Effector memory CD8-positive, alpha-beta T cell (primary cell): ENCODE data around the gene CNOT4.
"Not testable (repeated sequence)": the region's sequence is repeated elsewhere in the genome, so short reads cannot be mapped to it uniquely, and the experiment has no call there.

Experiments used
- ATAC-seq: fragments of 150-1000 bp; cut with Tn5 transposase; replicated peaks from 2 replicates; pipeline ENCODE4 v1.10.0; 2021; ENCODE audit warnings: mild to moderate bottlenecking, moderate library complexity
- DNase-seq, 3 experiments: peaks; one replicate each; pipeline ENCODE4 v3.0.0; 2021
- H3K27ac Mint-ChIP-seq, 2 donors: one replicate each; pipeline ENCODE4 v1.8.0; 2022; ENCODE audit warnings: mild to moderate bottlenecking in 2 of 2, mixed read lengths in 2 of 2, moderate library complexity in 2 of 2
- H3K27me3 Mint-ChIP-seq, 2 donors: one replicate each; pipeline ENCODE4 v1.8.0; 2022; ENCODE audit warnings: mixed read lengths in 2 of 2
- H3K36me3 Mint-ChIP-seq: one replicate; pipeline ENCODE4 v1.8.0; 2022; ENCODE audit warnings: mild to moderate bottlenecking, moderate library complexity, mixed read lengths; ENCODE audit not compliant: insufficient read depth
- H3K4me1 Mint-ChIP-seq, 2 donors: one replicate each; pipeline ENCODE4 v1.8.0; 2022; ENCODE audit warnings: low read depth in 2 of 2, mixed read lengths in 2 of 2
- H3K4me3 Mint-ChIP-seq, 2 donors: one replicate each; pipeline ENCODE4 v1.8.0; 2022; ENCODE audit warnings: mild to moderate bottlenecking in 2 of 2, mixed read lengths in 2 of 2, moderate library complexity in 2 of 2
- H3K9me3 Mint-ChIP-seq, 2 donors: one replicate each; pipeline ENCODE4 v1.8.0; 2022; ENCODE audit warnings: mixed read lengths in 2 of 2

Gene CNOT4

GRCh38 chr7:135330088-135330487 is 179.8 kb downstream of the CNOT4 start:
- Mint-ChIP-seq H3K27ac (no peak overlapping the region), H3K4me3 (no peak overlapping the region), H3K36me3 (peaks cover 4% of the 10 kb centered on the region), H3K4me1 (no peaks in the 10 kb centered on the region), H3K27me3 (peaks cover 0 to 19% of the 10 kb centered on the region in 2 donors), H3K9me3 (no peaks in the 10 kb centered on the region)
- ATAC-seq: no peak
- DNase-seq: no peak

DNA sequence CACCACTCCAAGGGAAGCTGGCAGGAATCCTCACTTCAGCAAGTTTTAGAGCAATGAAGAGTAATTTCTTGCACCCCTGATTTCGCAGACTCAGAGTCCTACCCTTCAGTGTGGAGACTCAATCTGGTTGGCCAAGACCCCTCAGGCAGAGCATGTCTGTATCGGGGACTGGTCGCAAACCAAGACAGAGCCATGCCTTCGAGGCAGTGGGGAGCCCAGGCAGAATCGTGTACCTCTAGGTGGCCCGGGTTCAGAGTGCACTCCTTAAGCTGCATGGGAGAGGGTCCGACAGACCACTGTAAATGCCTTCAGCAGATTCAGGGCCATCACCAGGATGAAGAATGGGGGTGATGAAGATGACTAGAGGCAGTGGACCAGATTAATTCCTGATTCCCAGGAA is 181.4 kb downstream of the CNOT4 start:
- DNase-seq: no peak
- Mint-ChIP-seq H3K27me3 (peaks cover 0 to 19% of the 10 kb centered on the region in 2 donors), H3K36me3 (peaks cover 4% of the 10 kb centered on the region), H3K4me3 (no peak overlapping the region), H3K4me1 (no peaks in the 10 kb centered on the region), H3K9me3 (no peaks in the 10 kb centered on the region), H3K27ac (no peak overlapping the region)
- ATAC-seq: no peak

DNA sequence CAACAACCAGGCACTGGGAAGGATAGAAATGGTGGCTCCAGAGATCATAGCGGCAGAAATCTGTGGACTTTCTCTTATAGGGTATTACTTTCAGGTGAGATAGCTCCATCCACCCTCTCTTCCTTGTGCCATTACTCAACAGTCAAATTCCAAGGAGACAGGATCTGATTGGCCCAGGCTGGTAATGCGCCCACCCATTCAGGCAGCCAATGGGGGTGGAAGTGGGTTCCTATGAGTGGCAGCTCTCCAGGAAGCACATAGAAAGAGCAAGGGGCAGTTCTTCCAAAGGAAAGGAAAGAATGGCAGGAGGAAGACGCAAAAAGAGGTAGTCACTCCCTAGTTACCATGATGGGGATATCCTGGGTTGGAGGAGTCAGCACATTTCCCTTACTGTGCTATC is 181.8 kb downstream of the CNOT4 start:
- Mint-ChIP-seq H3K27ac (no peak overlapping the region), H3K9me3 (no peaks in the 10 kb centered on the region), H3K27me3 (peaks cover 0 to 19% of the 10 kb centered on the region in 2 donors), H3K36me3 (peaks cover 4% of the 10 kb centered on the region), H3K4me1 (no peaks in the 10 kb centered on the region), H3K4me3 (no peak overlapping the region)
- ATAC-seq (no peak), DNase-seq (no peak)

- Mint-ChIP-seq H3K27me3 (peaks cover 0 to 19% of the 10 kb centered on the region in 2 donors), H3K27ac (no peak overlapping the region), H3K4me1 (no peaks in the 10 kb centered on the region), H3K36me3 (peaks cover 4% of the 10 kb centered on the region), H3K9me3 (no peaks in the 10 kb centered on the region), H3K4me3 (no peak overlapping the region)
- no peak for DNase-seq
- ATAC-seq: no peak
These were observed 182.4 kb downstream of the CNOT4 start for GRCh38 chr7:135327458-135327857.

- no peaks in the 10 kb centered on the region for H3K9me3 Mint-ChIP-seq
These were observed 183.1 kb downstream of the CNOT4 start for GRCh38 chr7:135326636-135327280.

GRCh38 chr7:135322571-135323340 is 187.1 kb downstream of the CNOT4 start:
- no peak for ATAC-seq
- no peak overlapping the region for H3K4me3 Mint-ChIP-seq
- no peak overlapping the region for H3K27ac Mint-ChIP-seq
- no peaks in the 10 kb centered on the region for H3K4me1 Mint-ChIP-seq
- H3K36me3 Mint-ChIP-seq: peaks cover under 1% of the 10 kb centered on the region
- DNase-seq: no peak
- H3K9me3 Mint-ChIP-seq: no peaks in the 10 kb centered on the region
- H3K27me3 Mint-ChIP-seq: peaks cover 0 to 9% of the 10 kb centered on the region in 2 donors

More at GRCh38 chr7:135326636-135327280, 183.1 kb downstream of the CNOT4 start:
- no peaks in the 10 kb centered on the region for H3K4me1 Mint-ChIP-seq
- H3K36me3 Mint-ChIP-seq: peaks cover 4% of the 10 kb centered on the region
- no peak for ATAC-seq
- DNase-seq: no peak
- no peak overlapping the region for H3K4me3 Mint-ChIP-seq
- peaks cover 0 to 19% of the 10 kb centered on the region in 2 donors for H3K27me3 Mint-ChIP-seq
- H3K27ac Mint-ChIP-seq: no peak overlapping the region

GRCh38 chr7:135321556-135321955 is 188.3 kb downstream of the CNOT4 start:
- ATAC-seq (no peak), DNase-seq (no peak)
- peaks cover 0 to under 1% of the 10 kb centered on the region in 2 donors for H3K27me3 Mint-ChIP-seq
- H3K36me3 Mint-ChIP-seq: no peaks in the 10 kb centered on the region
- no peaks in the 10 kb centered on the region for H3K9me3 Mint-ChIP-seq
- H3K4me1 Mint-ChIP-seq: no peaks in the 10 kb centered on the region
- no peak overlapping the region for H3K4me3 Mint-ChIP-seq
- H3K27ac Mint-ChIP-seq: no peak overlapping the region

GRCh38 chr7:135320953-135321352 is 188.9 kb downstream of the CNOT4 start:
- not testable (repeated sequence) for ATAC-seq, H3K27me3 Mint-ChIP-seq, H3K27ac Mint-ChIP-seq, H3K9me3 Mint-ChIP-seq, H3K4me3 Mint-ChIP-seq, H3K36me3 Mint-ChIP-seq, DNase-seq, H3K4me1 Mint-ChIP-seq

DNA sequence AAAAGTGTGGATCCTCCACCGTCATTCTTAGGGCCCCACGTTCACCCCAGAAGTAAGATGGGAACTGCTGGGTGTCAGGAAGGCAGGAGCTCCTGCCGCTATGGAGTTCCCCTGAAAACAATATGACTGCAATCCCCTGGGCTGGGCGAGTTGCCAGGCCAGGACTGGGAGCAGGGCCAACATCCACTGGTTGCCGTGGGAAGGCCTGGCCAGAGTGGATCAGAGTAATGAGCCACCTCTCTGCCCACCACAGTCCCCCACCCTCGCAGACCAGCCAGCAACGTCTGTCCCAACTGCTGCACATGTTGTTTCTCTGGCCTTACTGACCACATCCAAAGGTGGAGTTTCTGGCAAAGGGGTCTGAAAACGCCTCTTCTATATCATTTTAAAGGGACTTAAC is 189.6 kb downstream of the CNOT4 start:
- Mint-ChIP-seq H3K27ac (no peak overlapping the region), H3K4me1 (no peaks in the 10 kb centered on the region), H3K27me3 (peaks cover 0 to 8% of the 10 kb centered on the region in 2 donors), H3K4me3 (no peak overlapping the region), H3K9me3 (no peaks in the 10 kb centered on the region), H3K36me3 (no peaks in the 10 kb centered on the region)
- DNase-seq (no peak), ATAC-seq (no peak)

DNA sequence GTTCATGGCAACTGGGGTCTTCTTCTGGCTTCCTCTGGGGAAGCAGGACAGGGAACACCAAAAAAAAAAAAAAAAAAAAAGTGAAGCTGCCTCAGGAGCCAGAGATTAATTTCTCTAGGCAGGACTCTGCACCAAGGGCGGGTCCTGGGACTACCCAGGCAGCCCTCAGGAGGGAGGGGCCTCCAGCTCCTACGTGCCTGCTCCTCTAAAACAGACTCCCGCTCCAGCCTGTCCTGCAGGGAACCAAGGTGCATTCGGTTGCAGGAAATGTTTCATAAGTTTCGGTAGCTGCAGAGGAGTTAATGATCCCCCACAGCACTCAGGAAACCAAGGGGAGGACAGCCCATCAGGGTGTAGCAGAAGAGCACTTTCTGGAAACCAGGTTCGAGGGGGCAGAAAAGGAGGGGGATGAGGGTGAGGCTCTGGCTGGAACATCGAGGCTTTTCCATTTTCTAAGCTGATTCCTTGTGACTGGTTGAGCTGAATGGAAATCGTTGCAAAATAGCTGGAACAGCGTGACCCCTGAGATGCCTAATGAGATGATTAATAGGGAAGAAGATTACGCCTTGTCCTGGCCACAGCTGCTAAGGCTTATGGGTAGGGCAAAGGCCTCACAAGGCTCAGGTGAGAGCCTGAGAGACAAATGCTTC is 192.1 kb downstream of the CNOT4 start:
- peaks cover 0 to 19% of the 10 kb centered on the region in 2 donors for H3K27me3 Mint-ChIP-seq
- no peaks in the 10 kb centered on the region for H3K4me1 Mint-ChIP-seq
- ATAC-seq: no peak
- DNase-seq: no peak
- H3K4me3 Mint-ChIP-seq: no peak overlapping the region
- H3K9me3 Mint-ChIP-seq: no peaks in the 10 kb centered on the region
- no peak overlapping the region for H3K27ac Mint-ChIP-seq
- no peaks in the 10 kb centered on the region for H3K36me3 Mint-ChIP-seq

DNA sequence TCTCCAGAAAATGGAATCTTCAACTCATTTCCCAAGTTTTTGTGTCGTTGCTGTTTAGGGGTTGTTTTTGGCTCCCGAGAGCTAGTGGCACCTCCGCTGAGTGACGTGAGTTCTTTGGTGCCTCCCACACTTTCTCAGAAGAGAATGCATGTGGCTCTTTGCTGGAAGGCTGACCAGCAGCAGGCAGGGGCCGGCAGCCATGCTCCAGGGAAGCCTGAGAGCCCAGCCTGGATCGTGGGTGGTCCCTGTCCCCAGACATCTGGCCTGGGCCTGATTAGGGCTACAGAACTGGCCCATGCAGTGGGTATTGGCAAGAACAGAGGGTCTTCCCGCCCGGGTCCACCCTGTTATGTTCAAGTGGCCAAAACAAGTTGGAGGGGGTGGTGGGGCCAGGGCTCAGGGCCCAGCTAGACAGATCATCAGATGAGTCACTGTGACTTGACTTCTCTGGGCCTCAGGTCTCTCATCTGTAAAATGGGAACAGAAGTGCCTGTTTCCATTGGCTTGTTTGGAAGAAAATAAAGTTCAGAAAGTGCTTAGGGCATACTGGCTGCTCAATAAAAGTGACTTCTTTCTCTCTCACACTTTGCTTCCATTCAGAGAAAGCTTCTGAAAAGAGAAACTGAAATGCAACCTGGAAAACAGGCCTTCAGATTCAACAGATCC is 193.1 kb downstream of the CNOT4 start:
- DNase-seq: no peak
- no peaks in the 10 kb centered on the region for H3K4me1 Mint-ChIP-seq
- no peaks in the 10 kb centered on the region for H3K36me3 Mint-ChIP-seq
- peaks cover 0 to 19% of the 10 kb centered on the region in 2 donors for H3K27me3 Mint-ChIP-seq
- no peaks in the 10 kb centered on the region for H3K9me3 Mint-ChIP-seq
- H3K27ac Mint-ChIP-seq: no peak overlapping the region
- H3K4me3 Mint-ChIP-seq: no peak overlapping the region
- no peak for ATAC-seq

DNA sequence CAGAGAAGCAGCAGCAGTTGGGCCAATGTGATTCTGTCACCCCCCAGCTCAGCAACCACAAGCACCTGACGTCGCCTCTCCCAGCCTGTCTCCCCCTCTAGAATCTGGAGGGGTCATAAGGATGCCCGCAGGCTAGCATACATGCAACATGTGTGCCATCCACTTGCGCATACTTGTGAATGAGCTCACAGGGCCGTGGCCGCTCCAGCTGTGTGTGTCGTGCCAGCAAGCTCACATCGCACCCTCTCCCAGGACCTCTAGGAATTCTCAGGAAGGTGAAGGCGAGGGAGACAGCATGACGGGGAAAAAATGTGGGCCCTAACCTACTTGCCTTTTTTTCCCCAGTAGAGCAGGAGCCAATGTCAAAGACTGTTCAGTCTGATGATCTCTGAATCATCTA is 195.9 kb downstream of the CNOT4 start:
- peaks cover 3% of the 10 kb centered on the region for H3K36me3 Mint-ChIP-seq
- H3K4me3 Mint-ChIP-seq: no peak overlapping the region
- H3K27ac Mint-ChIP-seq: no peak overlapping the region
- H3K9me3 Mint-ChIP-seq: no peaks in the 10 kb centered on the region
- DNase-seq (no peak), ATAC-seq (no peak)
- H3K4me1 Mint-ChIP-seq: no peaks in the 10 kb centered on the region
- H3K27me3 Mint-ChIP-seq: peaks cover 0 to 34% of the 10 kb centered on the region in 2 donors
